Activated naive CD4-positive, alpha-beta T cell treated with anti-CD3 and anti-CD28 coated beads, Interleukin-2, amount 50 U/mL, for 24 hours (primary cell): ENCODE results near the gene PRKAG1.

Experiments used
- H3K27ac Mint-ChIP-seq: one replicate; pipeline ENCODE4 v1.8.0; 2021; ENCODE audit warnings: mild to moderate bottlenecking, mixed read lengths
- H3K27me3 Mint-ChIP-seq: one replicate; pipeline ENCODE4 v1.8.0; 2021; ENCODE audit warnings: mixed read lengths
- H3K36me3 Mint-ChIP-seq: one replicate; pipeline ENCODE4 v1.8.0; 2021; ENCODE audit warnings: mixed read lengths
- H3K4me1 Mint-ChIP-seq: one replicate; pipeline ENCODE4 v1.8.0; 2021; ENCODE audit warnings: mixed read lengths
- H3K4me3 Mint-ChIP-seq: one replicate; pipeline ENCODE4 v1.8.0; 2021; ENCODE audit warnings: mild to moderate bottlenecking, mixed read lengths
- H3K9me3 Mint-ChIP-seq: one replicate; pipeline ENCODE4 v1.8.0; 2021; ENCODE audit warnings: mixed read lengths

PRKAG1 gene

GRCh38 chr12:49039421-49040363 lies 21.1 kb upstream of the PRKAG1 start:
- no peaks in the 10 kb centered on the region for H3K27me3 Mint-ChIP-seq
- H3K4me3 Mint-ChIP-seq, result no peak overlapping the region
- H3K9me3 Mint-ChIP-seq, result no peaks in the 10 kb centered on the region
- peaks cover 7% of the 10 kb centered on the region for H3K36me3 Mint-ChIP-seq
- H3K27ac Mint-ChIP-seq, result no peak overlapping the region
- H3K4me1 Mint-ChIP-seq, result peaks cover 5% of the 10 kb centered on the region

GRCh38 chr12:49038291-49038955 lies 19.8 kb upstream of the PRKAG1 start:
- Mint-ChIP-seq H3K36me3 (peaks cover 4% of the 10 kb centered on the region), H3K4me3 (no peak overlapping the region), H3K9me3 (no peaks in the 10 kb centered on the region), H3K27ac (no peak overlapping the region), H3K27me3 (no peaks in the 10 kb centered on the region), H3K4me1 (no peaks in the 10 kb centered on the region)

GRCh38 chr12:49037947-49038237 lies 19.3 kb upstream of the PRKAG1 start:
- Mint-ChIP-seq H3K4me3 (no peak overlapping the region), H3K4me1 (no peaks in the 10 kb centered on the region), H3K27me3 (no peaks in the 10 kb centered on the region), H3K27ac (no peak overlapping the region), H3K9me3 (no peaks in the 10 kb centered on the region), H3K36me3 (peaks cover 4% of the 10 kb centered on the region)

- Mint-ChIP-seq H3K27me3 (no peaks in the 10 kb centered on the region), H3K36me3 (peaks cover 4% of the 10 kb centered on the region), H3K4me1 (no peaks in the 10 kb centered on the region), H3K27ac (no peak overlapping the region), H3K4me3 (no peak overlapping the region), H3K9me3 (no peaks in the 10 kb centered on the region)
Observed at GRCh38 chr12:49037111-49037946, 18.8 kb upstream of the PRKAG1 start.

GRCh38 chr12:49036029-49036428 lies 17.5 kb upstream of the PRKAG1 start:
- H3K4me3 Mint-ChIP-seq, result no peak overlapping the region
- H3K27me3 Mint-ChIP-seq, result no peaks in the 10 kb centered on the region
- peaks cover 4% of the 10 kb centered on the region for H3K36me3 Mint-ChIP-seq
- no peak overlapping the region for H3K27ac Mint-ChIP-seq
- no peaks in the 10 kb centered on the region for H3K9me3 Mint-ChIP-seq
- H3K4me1 Mint-ChIP-seq, result no peaks in the 10 kb centered on the region

- Mint-ChIP-seq H3K36me3 (peaks cover 4% of the 10 kb centered on the region), H3K9me3 (no peaks in the 10 kb centered on the region), H3K4me1 (no peaks in the 10 kb centered on the region), H3K27ac (peak overlapping the region; percentile 59), H3K27me3 (no peaks in the 10 kb centered on the region), H3K4me3 (no peak overlapping the region)
Observed at GRCh38 chr12:49034286-49034622, 15.7 kb upstream of the PRKAG1 start.

GRCh38 chr12:49033611-49034285 lies 15.2 kb upstream of the PRKAG1 start:
- Mint-ChIP-seq H3K36me3 (peaks cover 3% of the 10 kb centered on the region), H3K27ac (no peak overlapping the region)

GRCh38 chr12:49032679-49033447 lies 14.3 kb upstream of the PRKAG1 start:
- no peaks in the 10 kb centered on the region for H3K9me3 Mint-ChIP-seq
- H3K4me3 Mint-ChIP-seq, result no peak overlapping the region
- no peaks in the 10 kb centered on the region for H3K4me1 Mint-ChIP-seq
- H3K27ac Mint-ChIP-seq, result no peak overlapping the region
- H3K27me3 Mint-ChIP-seq, result no peaks in the 10 kb centered on the region
- H3K36me3 Mint-ChIP-seq, result peaks cover 5% of the 10 kb centered on the region

More at GRCh38 chr12:49033611-49034285, 15.2 kb upstream of the PRKAG1 start:
- Mint-ChIP-seq H3K4me3 (no peak overlapping the region), H3K9me3 (no peaks in the 10 kb centered on the region), H3K4me1 (no peaks in the 10 kb centered on the region), H3K27me3 (no peaks in the 10 kb centered on the region)

- Mint-ChIP-seq H3K9me3 (no peaks in the 10 kb centered on the region), H3K36me3 (peaks cover 6% of the 10 kb centered on the region), H3K4me3 (no peak overlapping the region), H3K27me3 (no peaks in the 10 kb centered on the region), H3K27ac (no peak overlapping the region), H3K4me1 (no peaks in the 10 kb centered on the region)
Observed at GRCh38 chr12:49032276-49032675, 13.7 kb upstream of the PRKAG1 start.

- H3K4me1 Mint-ChIP-seq, result no peaks in the 10 kb centered on the region
- peaks cover 6% of the 10 kb centered on the region for H3K36me3 Mint-ChIP-seq
- no peaks in the 10 kb centered on the region for H3K27me3 Mint-ChIP-seq
- H3K27ac Mint-ChIP-seq, result peak overlapping the region; percentile 55
- no peaks in the 10 kb centered on the region for H3K9me3 Mint-ChIP-seq
- no peak overlapping the region for H3K4me3 Mint-ChIP-seq
Observed at GRCh38 chr12:49031573-49032161, 13.1 kb upstream of the PRKAG1 start.

GRCh38 chr12:49030714-49031572 lies 12.4 kb upstream of the PRKAG1 start:
- Mint-ChIP-seq H3K27ac (peak overlapping the region; percentile 55), H3K9me3 (no peaks in the 10 kb centered on the region), H3K4me3 (no peak overlapping the region), H3K36me3 (peaks cover 7% of the 10 kb centered on the region), H3K27me3 (no peaks in the 10 kb centered on the region), H3K4me1 (no peaks in the 10 kb centered on the region)

- Mint-ChIP-seq H3K9me3 (no peaks in the 10 kb centered on the region), H3K27ac (no peak overlapping the region), H3K4me3 (no peak overlapping the region), H3K36me3 (peaks cover 9% of the 10 kb centered on the region), H3K27me3 (no peaks in the 10 kb centered on the region), H3K4me1 (no peaks in the 10 kb centered on the region)
Observed at GRCh38 chr12:49030119-49030518, 11.5 kb upstream of the PRKAG1 start.

- no peak overlapping the region for H3K4me3 Mint-ChIP-seq
- H3K9me3 Mint-ChIP-seq, result no peaks in the 10 kb centered on the region
- H3K27ac Mint-ChIP-seq, result no peak overlapping the region
- no peaks in the 10 kb centered on the region for H3K4me1 Mint-ChIP-seq
- H3K27me3 Mint-ChIP-seq, result no peaks in the 10 kb centered on the region
- H3K36me3 Mint-ChIP-seq, result peaks cover 10% of the 10 kb centered on the region
Observed at GRCh38 chr12:49028666-49029275, 10.2 kb upstream of the PRKAG1 start.
